ENCODE results near the gene SKAP1.

SKAP1 gene

DNA sequence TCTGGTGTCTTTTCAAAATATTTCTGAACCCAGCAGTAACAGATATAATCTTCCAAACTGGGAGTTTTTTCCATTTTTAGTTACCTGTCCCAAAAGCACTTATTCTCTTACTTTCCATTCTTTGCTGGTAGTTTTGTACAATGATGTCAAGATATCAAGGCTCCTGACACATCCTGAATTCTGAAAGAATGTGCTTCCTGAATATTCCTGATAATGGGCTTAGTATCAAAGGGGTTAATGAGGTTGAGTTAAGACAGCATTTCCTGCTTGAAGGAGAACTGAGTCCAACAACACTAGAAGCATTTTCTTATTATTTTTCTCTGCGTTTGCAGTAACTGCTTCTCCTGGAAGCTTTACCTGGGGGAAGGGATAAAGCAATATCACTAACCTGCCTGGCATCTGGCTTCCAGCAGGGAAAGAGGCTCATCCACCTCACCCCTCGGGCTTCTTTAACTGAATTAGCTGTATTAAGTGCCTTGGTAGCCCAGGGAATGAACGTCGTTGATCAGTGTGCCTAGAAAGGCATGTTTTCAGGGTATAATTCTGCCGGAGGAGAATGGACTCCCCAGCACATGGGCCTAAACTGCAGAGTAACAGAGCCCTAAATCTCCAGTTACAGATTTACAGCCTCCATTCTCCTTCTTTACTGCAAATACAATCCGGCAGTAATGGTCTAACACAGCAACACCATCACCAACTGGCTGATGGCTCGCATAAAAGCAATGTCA lies 188.1 kb downstream of the SKAP1 start:
- DNase-seq (ENCODE audit: low read depth) = no peak

DNA sequence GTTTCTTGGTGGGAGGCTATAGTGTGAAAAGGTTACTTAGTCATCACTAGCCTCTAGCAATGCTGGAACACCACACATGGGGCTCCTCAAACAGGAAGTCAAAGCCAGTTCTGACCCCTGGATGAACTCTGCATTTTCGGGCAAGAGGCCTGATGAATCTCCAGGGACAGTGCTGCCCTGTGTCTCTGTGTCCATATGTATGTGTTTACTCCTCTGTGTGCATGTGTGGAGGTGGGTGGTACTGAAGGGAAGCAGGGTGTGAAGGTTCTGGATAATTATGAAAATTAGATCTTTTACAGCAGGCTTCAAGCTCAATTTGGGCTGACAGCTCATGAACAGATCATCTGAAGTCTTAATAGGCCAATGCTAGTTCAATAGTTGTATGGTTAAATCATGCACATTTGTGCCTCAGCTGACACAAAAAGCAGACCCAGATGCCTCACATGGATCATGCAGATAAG lies 188.9 kb downstream of the SKAP1 start:
- DNase-seq (ENCODE audit: low read depth) = no peak

DNA sequence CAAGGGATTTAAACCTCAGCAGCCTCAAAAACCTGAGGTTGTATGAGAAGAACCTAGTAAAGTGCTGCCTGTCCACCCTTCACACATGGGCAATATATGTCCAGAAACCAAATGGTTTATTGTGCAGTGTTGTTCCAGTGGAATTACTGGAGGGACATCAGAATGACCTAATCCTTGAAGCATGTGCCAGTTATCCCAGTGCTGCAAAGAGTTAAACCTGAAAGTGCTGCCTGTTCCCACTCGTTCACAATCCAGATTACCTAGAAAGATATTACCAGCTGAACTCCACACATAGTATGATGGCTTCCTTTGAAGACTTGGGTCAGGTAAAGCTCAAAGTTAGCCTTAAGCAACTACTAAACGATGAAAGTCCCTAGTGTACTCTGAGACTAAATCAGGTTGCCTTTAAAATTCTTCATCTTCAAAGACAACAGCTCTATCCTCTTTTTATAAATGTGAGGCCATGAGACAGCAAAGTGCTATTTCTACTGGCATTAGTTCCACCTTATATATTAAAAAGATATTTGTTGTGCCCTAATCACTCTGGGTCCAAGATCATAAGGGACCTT lies 189.4 kb downstream of the SKAP1 start:
- DNase-seq (ENCODE audit: low read depth) = no peak

DNA sequence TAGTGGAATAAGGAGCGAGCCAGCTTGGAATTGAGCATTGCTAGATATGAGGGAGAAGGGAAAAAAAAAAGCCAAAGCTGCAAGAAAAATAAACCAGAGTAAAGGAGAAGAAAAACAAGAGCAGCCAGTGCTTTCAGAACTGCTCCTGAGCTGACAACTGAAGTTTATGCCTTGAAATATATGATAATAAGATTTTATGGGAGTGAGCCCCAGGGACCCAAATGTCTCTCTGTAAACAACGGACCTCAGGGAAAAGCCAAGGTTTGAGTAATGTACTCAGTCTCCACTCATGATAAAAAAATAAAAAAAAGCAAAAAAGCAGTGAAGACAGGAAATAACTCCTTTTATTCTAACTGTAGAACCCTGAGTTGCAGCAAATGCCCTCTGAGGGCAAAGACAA lies 189.9 kb downstream of the SKAP1 start:
- DNase-seq (ENCODE audit: low read depth) = no peak

DNA sequence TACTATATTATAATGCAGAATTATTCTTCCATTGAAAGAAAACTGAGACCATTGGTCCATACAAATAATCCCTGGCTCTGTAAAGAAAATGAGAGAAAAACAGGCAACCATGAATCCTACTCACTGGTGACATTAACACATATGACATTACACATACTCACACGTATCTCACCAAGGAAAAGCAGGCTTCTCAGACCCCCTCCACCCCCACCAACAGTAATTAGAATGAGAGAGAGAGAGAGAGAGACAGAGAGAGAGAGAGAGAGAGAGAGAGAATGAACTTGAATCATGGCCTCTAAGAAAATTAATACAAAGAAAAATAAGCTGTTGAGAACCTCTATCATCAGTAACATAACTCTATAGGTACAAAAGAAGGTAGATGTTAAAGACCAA lies 190.4 kb downstream of the SKAP1 start:
- no peak for DNase-seq (ENCODE audit: low read depth)

DNA sequence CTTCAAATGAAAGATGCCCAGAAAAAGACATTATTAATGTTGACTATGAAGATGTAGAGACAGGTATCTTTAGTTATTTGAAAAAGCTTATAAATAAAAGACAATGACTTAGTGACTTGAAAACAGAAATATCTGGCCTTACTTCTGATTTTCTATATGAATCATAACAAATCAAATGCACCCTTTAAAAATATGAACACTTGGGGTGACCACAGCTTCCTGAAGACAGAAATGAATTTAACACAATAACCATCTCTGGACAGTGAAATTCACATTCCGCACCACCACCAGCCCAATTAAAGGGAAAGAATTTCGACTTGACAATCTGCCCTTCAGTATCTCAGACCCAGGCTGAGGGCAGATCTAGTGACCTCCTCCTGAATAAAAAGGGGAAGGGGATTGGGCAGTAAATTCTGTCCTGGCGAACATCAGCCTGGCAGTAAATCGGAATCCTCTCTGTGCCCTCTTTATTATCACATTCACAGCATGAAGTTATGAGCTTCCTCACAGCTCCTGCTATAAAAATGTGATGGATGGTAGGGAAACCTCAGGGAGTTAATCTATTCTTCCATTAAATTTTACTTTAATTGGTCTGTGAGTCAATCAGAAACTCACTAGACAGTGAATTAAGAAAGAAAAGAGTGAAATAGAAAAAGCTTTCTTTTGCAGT lies 190.9 kb downstream of the SKAP1 start:
- no peak for DNase-seq (ENCODE audit: low read depth)

DNA sequence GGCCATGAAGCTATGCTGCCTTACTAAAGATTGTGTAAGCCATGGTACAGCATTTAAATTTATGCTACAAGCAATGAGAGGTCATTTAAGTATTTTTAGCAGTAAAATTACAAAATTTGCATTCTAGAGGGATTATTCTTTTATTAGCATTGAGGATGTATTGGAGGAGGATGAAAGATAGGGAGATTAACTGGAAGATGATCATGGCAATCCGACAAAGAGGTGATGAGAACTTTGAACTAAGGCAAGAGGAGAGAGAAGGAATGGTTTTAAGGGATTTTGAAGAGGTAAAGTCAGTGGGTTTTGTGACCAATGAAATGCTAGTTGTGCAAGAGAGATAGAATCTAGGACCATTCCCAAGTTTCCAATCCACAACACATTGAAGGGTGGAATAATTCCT lies 192.6 kb downstream of the SKAP1 start:
- no peak for DNase-seq (ENCODE audit: low read depth)

DNA sequence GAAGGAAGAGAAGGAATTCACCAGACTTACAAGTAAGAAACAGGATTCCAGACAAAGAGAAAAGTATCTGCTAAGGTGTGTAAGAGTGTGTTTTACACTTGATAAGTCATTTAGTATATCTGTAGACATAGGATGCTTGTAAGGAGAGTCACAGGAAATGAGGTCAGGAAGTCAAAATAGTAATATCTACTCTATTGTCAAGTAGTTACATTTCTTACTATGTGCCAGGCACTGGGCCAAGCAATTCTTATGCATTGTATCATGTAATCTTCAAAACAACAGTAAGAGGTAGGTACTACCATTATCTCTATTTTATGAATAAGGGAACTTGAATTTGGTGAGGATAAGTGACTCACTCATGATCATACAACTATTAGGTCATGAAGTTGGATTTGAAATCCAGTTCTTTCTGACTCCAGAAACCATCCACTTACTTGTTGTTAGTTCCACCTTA lies 193.3 kb downstream of the SKAP1 start:
- no peak for DNase-seq (ENCODE audit: low read depth)

DNA sequence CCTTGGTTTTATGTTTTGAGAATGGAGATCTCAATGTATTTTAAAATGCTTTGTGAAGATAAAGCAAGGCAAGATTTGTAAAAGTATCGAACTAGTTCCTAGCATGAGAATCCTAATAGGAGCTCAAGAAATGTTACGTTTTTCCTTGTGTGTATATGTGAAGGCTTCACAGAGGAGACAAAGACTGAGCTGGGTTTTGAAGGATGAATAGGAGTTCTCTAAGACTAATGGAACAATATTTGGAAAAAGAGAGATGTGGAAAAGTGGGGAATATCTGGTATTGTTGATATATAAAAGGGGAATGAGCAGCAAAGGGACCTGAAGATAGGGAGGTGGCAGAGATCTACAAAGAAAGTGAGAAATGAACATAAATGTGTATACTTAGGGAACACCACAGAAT lies 195.1 kb downstream of the SKAP1 start:
- DNase-seq (ENCODE audit: low read depth) = no peak

DNA sequence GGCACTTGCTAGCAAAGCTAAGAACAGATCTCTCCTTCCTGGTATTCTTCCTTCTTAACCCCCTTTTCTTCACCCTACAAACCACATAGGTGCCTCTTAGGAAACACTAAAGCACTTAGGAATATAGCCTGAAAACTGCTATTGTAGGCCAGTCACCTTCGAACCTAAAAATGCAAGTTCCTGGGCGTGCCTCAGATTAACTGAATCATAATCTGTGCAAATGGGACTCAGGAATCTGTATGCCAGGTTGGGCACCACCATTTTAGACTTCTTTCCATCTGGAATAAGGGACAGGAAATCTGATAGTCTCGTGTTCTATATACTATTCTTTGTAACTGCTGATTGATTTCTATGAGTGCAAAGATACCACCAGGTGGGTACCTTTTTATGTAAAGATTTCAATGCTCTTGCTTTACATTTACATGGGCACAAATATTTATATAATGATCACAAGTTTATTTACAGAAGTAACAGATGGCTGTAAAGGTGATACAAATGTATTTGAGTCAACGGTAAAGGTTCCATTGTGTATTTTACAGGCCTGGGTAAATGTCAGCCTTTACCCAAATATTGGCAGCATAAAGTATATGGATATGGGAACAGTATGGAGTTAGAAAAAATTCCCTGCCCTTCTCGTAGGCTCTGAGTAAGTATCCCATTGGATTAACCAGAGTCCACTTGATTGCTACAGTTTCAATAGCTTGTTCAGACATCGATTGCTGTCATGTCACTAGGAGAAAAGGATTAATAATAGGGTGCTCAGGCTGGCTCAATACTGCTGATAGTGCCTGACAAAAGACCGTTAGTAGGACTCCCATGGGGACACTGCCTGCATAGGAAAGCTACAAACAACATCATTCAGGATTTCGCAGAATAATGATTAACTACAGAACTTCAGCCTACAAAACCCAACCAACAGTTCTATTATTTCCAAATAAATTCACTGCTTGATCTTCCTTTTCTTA lies 197.7 kb downstream of the SKAP1 start:
- no peak for DNase-seq (ENCODE audit: low read depth)

DNA sequence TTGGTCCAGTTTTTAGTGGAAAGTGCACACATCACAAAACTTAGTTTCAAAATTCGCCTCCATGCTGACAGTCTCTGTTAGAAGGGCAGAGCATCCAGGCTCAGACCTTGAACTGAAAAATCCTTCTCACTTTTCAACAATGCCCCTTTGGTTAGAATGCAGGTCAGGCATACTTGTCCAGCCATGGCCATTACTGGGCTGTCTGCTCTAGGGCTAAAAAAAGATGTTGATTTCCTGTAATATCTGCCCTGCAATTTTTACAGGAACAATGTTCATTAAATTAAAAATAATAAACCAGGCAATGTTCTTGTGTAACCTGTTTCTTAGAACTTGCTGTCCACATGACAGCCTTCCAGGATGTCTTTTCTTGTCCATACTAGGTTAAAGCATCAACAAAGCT lies 200.1 kb downstream of the SKAP1 start:
- DNase-seq (ENCODE audit: low read depth) = no peak

DNA sequence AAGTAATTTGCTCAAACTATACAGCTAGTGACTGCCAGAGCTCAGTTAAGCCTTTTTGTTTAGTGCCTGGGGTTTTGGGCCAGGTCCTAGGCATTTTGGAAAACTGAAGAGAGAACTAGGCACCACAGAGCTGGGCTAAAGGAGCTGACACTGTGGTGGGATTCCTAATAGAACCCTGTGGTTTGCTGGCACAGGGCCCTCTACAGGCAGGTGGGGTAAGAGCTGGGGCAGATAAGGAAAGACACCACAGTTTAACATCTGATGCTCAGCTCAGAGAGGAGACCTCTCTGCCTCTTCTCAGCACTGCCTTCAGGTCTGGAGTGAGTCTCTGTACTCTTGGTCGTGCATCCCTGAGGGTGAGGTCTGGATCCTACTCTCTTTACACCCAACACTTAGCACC lies 201.3 kb downstream of the SKAP1 start:
- DNase-seq (ENCODE audit: low read depth) = no peak

DNA sequence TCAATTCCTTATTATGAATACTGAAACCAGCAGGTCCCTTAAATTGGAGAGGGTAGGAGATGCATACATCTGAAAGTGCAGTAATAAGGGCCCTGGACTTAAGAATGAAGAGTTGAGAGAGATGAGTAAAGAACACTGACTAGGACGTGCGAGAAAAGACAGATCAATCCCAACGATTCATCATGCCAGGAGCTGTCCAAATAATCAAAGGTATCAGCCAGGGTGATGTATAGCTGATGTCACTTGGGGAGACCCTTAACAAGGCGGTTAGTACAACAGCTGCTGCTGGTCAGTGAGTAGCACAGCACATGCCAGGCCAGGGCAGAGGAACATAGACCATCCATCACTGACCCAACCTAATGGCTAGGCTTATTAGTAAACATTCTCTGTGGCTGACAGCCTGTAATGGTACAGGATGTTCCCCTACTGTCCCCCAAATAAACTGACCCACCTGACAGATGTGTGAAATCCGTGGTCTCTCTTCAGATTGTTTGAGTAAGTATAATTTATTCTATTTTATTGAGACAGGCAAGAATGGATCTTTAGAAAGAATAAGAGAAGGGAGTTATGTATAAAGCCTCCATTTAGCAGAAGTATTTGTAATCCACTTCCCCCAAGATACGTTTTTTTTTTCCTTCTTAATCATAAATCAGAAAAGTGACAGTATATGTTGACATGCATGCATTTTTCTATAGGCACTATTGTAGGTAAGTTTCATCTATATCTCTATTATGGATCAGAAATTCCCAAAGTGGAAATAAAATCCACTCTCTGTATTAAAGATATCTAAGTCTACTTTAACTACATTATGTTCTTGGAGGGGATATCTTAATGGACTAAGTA lies 204.1 kb downstream of the SKAP1 start:
- DNase-seq (ENCODE audit: low read depth) = no peak

DNA sequence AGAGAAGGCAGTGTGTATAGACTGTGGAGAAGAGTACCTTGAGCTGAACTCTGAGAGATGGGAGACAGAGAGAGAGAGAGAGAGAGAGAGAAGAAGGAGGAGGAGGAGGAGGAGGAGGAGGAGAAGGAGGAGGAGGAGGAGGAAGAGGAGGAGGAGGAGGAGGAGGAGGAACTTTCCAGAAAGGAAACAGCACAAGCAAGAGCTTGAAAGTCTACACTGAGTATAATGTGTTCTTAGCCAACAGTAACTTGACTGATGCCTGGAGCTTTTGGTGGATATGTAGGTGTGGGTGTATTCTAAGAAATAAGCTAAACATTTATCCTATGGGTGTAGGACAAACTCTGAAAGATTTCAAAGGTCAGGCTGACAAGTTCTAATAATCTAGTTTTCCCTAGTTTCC lies 206.1 kb downstream of the SKAP1 start:
- no peak for DNase-seq (ENCODE audit: low read depth)

DNA sequence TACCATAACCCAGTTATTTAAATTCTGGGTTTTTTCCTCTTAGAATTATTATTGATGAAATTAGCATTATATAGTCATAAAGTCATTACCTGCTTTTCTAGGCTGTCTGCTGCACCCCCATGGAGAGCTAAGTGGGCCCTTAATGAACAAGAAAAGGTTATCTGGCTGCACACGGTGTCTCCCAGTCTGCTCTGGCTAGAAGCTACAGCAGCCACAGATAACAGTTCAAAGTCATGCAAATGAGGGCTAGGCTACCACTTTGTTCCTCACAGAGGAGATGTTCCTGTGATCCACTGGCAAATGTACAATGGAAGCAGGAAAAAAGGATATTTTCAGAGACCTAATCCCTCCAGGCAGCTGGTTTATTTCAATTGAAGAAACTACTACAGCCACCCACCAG lies 210.4 kb downstream of the SKAP1 start:
- no peak for DNase-seq (ENCODE audit: low read depth)

DNA sequence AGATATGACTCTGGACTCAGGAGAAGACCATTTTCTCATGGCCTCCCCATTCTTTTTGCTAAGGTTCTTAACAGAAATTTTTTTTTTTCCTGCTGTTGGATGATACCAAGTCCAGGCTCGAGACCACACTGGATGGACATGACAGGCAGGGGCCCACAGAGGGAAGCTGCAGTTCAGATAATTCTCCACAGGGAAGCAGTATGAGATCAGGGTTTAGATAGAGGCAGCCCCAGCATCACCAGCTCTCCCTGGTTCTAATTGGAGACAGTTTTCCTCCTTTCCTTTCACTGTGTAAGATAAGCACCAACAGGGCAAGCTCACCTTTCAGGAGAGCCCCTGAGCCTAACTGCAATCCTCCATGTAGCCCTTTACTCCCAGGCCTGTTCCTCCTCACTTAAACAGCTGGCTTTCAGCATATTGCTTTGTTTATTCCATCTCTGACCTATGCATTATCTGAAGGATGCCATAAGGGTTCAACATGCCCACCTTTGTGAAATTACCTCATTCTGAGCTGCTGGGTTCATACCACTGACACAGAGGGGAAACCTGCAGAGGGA lies 214.4 kb downstream of the SKAP1 start:
- DNase-seq (ENCODE audit: low read depth) = no peak

DNA sequence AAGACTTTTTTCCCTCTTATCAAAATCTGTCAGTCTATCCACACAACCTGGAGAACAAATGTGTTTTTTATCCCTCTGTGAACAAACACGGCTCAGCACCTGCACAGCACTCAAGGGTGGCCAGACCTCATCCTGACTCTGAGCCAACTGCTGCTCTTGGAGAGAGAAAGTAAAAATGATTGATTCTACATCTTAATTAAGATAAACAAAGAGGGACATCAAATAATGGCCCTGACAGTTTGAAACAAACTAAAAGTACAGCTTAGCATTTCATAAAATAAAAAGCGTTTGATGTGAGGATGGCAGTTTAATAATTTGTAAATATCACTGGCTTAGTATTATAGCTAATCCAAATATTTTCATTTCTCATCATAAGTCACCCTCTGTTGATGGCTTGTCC lies 216.2 kb downstream of the SKAP1 start:
- DNase-seq (ENCODE audit: low read depth) = no peak

DNA sequence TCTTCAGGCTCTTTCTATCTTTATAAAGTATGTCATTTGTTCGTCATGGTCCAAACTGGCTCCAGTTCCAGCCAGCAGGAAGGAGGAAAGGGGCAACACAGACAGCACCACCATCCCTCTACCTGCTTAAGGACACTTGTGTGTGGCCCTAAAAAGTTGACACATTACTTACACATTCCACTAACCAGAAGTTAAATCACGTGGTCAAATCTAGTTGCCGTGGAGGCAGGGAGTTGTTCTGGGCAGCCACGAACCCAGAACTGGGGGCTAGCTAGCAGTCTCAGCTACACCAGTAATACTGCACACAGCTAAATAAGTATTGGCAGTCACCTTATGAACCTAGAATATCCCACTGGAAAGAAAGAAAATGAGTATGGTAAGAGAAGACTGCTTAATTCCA lies 218.2 kb downstream of the SKAP1 start:
- no peak for DNase-seq (ENCODE audit: low read depth)

DNA sequence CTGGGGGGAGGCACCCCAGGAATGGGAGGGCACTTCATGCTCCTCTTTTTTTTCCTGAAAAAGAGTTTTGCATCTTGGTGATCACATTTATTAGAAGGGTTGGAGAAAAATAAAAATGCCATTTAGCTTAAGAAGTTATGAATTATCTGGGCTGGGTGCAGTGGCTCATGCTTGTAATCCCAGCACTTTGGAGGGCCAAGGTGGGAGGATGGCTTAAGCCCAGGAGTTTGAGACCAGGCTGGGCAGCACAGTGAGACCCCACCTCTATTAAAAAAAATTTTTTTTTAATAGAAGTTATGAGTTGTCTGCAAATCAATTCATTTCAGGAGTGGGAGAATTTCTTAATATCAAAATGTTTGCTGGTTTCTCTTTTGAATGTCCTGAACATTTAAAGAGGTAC lies 219.0 kb downstream of the SKAP1 start:
- DNase-seq (ENCODE audit: low read depth) = no peak

DNA sequence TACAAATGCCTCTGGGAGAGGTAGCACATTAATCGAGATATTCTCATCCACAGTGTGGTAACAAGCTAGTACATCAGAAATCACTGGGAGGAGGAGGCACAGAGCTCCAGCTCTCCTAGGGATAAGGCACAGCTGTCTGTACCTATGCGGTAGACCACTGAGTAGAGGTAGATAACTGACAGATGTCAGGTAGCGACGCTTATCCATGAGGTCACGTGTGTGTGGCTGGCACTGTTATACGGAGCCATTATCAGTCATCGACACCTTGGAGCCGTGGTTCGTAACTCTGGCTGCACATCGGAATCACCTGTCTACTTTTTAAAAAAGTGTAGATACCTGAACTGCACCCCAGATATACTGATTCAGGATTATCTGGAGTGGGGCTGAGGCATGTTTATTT lies 220.0 kb downstream of the SKAP1 start:
- DNase-seq (ENCODE audit: low read depth) = no peak

Data from stimulated activated CD8-positive, alpha-beta memory T cell treated with anti-CD3 and anti-CD28 coated beads, Interleukin-12 subunit alpha, Interleukin-12 subunit beta, amount 100 ng/mL, for 4 hours (primary cell).